NCI-H2029 treated with DMSO at 0.1 percent for 48 hours (cell line): ENCODE results near the gene PACS1.

ENCODE experiments used
- DNase-seq: peaks from one replicate; lab custom pipeline; 2025; lab: John Stamatoyannopoulos, UW

PACS1 gene

DNA sequence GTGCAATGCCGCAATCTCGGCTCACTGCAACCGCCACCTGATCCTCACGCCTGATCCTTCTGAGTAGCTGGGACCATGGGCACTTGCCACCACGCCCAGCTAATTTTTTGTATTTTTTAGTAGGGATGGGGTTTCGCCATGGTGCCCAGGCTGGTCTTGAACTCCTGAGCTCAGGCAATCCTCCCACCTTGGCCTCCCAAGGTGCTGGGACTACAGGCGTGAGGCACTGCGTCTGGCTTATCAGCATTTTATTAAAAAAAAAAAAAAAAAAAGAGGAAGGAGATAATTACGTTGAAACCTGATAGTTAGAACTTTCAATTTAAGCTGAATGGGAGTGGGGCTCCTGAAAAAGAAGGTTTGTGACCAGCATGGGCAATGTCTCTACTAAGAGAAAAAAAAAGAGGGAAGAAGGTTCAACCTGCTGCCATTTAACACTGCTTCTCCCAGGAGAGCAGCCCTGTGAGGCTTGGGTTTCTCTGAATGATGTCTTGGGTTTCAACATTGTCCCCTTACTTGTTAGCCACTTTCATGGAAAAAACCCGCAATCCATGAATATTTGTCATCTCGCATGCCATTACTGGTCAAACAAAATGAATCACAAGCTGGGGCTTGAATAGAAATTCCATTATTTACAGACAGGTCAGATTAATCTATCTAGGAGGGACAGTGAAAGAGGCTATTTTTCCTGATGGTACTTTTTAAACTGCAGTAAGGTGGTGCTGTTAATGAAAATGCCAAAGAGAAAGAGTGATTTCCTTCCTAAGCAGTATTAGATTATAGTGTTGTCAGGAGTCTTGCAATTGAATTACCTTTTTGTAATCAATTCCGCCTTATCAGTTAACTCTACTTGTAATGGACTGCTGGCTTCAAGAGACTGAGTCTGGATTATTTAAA is 72.5 kb downstream of the PACS1 start:
- no peak for DNase-seq

DNA sequence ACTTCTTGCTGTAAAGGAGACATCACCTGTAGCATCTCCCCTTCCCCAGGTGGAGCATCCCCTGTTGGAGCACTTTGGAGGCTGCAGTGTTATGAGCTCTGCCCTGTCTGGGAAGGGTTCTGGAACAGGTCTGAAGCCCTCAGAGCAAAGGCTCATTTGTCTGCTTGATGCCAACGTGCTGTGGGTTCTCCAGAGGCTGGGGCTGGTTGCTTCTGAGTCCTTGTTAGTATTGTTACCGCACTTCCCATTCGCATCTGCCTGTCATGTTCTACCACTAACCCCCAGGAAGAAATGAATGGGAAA is 73.1 kb downstream of the PACS1 start:
- no peak for DNase-seq

DNA sequence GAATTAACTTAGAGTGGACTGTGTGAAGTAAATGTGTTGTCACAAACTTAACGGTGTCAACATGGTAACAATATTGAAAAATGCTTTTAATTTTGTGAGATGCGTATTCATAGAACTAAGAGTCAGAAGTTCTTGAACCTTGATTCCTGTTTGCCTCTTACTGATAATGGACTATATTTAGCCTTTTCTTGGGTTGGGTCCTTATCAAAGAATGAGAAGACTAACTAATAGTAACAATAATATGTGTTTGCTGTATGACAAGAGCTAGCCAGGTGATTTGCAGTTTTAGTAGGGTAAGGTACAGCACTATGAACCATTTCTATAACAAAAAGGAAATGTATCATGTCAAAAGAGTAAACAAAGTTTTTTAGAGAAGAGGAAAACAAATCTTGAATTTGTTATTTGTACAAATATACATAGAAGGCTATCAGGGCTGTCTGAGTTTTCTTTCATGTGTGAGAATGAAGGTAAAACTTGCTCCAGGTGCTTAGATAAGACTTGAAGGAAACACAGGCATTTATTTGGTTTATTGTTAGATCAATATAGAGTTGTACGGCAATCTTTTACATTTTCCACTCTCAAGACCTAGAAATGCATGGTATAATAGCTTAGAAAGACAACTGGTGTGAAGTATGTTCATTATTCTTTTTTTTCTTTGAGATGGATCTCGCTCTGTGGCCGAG is 74.1 kb downstream of the PACS1 start:
- no peak for DNase-seq

DNA sequence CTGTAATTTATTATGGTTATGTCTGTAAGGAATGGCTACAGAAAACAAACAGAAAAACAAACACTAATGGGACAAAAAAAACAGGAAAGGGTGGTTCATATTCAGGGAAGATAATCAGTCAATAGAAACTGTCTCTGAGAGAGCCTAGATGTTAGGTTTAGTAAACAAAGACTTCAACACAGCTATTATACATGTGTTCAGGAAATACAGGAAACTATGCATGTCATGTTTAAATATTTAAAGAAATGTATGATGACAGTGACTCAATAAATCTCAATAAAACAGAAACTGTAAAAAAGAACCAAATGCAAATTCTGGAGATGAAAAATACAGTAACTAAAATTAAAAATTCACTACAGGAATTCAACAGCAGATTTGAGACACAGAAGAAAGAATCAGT is 76.0 kb downstream of the PACS1 start:
- no peak for DNase-seq

DNA sequence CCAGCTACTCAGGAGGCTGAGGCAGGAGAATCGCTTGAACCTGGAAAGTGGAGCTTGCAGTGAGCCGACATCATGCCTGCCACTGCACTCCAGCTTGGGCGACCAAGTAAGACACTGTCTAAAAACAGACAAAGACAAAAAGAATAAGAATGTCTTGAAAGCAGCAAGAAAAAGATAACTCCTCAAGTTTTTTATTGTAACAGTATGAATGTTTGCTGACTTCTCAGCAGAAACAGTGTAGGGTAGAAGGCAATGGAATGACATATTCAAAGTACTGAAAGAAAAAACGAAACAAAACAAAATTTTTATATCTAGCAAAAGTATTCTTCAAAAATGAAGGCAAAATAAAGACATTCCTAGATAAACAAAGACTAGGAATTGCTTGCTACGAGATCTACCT is 76.9 kb downstream of the PACS1 start:
- DNase-seq, result no peak

DNA sequence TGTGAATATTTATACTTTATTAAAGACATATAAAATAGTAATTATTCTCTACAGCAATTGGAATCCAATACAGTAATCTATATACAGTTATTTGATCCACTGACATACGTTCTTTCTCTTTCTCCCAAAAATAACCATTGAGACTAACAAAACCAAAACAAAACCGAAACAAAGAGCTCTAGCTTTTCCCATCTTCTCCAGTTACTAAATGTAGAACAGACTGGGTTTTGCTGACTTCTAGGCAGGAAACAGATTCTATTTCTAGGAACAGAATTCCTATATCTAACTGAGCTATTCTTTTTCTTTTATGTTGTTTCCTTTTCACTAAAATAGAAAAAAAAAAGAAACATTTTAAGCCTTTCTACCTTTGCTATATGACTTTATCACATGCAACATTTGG is 80.1 kb downstream of the PACS1 start:
- DNase-seq, result no peak

DNA sequence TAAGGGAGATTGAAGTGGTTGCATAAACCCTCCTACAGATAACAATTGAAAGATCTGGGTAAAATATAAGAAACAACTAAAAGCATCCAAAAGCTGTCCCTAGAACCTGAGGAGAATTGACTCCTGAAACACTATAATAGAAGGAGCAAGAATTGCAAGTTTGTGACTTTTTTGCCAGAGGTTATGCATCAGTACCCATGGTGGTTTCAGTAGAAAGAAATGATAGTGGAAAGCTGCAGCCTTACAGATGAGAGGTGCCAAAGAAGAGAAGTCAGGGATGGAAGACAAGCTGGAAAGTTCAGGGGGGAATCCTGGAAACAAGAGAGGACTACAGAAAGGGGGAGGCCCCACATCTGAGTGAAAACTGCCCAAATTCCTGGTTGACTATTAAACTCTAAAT is 80.7 kb downstream of the PACS1 start:
- DNase-seq, result no peak

DNA sequence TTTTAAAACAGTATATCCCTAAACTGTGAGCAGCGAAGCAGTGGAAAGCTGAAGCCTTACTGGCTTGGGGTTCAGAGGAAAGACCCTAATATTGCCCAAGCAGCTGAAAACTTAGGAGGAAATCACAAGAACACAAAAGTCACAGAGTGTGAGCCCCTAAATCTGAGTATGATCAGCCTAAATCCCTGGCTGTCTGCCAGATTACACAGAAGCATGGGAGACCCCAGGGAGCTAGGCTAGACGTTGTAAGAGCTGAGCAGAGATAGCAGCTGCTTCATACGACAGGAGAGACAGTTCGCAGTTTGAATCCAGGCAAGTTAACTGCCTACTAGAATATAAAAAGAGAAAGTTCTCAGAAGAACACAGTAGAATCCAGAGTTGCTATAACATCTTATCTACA is 81.2 kb downstream of the PACS1 start:
- DNase-seq, result no peak

DNA sequence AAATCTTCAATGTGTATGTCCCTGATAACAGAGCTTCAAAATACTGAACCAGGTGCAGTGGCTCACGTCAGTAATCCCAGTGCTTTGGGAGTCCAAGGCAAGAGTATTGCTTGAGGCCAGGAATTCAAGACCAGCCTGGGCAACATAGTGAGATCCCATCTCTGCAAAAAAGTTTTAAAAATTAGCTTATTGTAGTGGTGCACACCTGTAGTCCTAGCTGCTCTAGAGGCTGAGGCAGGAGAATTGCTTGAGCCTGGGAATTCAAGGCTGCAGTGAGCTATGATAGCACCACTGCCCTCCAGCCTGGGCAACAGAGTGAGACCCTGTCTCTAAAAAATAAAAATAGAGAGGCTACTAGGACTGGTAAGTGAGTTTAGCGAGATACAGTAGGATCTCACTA is 84.0 kb downstream of the PACS1 start:
- no peak for DNase-seq

DNA sequence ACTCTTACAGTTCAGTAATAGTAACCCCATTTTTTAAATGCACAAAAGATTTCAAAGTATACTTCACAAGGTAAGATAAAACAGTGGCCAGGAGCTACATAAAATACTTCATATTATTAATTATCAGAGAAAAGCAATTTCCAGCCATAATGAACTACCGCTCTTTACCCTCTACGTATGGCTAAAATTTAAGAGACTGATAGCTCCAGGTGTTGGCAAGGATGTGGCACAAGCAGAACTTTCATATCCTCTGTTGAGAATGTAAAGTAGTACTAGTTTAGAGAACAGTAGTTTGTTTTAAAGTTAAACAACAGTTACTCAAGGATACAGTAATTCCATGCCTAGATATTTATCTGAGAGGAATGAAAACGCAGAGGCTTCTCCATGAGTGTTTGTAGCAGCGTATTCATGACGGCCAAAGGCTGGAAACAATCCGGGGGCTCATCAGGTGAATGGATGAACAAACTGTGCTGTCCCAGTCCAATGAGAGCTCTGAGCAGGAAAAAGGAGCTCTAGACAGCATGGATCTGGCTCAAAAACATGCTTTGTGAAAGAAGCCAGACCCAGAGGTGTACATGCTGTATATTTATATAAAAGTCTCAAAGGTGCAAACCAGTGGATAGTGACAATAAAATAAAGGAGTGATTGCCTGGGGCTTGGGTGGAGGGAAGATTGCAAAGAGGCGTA is 85.5 kb downstream of the PACS1 start:
- DNase-seq, result no peak

DNA sequence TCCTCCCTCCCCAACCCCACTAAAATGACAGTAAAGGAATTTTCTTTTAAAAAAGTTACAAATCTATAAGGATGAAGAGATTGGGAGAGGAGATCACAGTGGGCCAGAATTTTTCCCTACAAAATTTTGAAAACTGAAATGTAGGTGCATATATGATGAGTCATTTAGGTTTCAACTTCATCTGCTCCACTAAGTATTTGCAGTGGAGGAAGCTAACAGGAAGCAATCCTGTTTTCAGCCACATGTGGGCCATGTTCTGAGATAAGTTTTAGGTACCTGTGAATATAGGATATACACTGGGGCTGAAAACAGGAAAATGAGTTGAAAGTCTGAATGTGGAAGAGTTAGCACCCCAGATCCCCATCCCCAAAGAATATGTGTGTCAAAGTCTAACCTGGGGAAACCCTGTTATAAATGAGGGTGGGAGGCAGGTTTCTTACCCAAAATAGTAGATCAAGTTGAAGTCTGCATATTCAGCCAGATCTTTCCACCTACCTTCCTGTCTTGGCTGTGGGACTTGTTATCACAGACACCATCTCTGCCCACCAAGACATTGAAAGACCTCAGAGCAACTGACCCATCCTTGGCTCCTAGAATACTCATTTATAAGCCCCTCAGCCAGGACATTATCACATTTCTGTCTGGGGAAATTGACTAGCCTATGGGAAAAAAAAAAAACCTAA is 87.3 kb downstream of the PACS1 start:
- no peak for DNase-seq

DNA sequence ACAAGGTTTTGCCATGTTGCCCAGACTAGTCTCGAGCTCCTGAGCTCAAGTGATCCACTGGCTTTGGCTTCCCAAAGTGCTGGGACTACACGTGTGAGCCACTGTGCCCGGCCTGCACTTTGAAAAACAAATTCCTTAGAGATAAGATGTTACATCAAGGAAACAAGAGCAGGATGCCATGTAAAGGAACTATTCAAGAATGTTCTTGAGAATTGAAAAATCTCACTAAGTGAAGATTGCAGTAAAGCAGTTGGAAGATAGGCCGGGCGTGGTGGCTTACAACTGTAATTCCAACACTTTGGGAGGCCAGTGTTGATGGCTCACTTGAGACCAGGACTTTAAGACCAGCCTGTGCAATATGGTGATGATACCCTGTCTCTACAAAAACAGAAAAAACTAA is 88.1 kb downstream of the PACS1 start:
- DNase-seq, result no peak

DNA sequence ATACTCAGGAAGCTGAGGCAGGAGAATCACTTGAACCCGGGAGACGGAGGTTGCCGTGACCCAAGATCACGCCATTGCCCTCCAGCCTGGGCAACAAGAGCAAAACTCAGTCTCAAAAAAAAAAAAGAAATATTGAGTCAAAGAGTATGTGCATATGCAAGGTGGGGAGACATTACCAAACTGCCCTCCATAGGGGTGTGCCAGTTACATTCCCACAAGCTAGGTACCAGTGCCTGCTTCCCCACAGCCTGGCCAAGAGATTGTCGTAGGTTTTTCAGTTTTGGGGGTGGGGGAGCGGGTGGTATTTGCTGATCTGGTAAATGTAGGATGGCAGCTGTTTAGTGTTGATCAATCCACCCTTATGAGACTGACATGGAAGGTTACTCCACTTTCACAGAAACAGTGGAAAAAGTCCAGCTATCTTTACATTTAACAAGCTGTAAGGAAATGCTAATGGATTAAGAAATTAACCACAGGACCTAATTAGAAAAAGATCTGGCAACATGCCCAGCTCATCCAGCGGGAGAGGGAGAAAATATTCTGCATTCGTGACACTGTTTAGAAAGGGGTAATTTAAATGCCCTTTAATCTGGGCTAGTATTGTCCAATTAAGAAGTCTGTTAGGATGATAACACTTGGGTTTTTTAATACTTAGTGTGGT is 89.4 kb downstream of the PACS1 start:
- no peak for DNase-seq

DNA sequence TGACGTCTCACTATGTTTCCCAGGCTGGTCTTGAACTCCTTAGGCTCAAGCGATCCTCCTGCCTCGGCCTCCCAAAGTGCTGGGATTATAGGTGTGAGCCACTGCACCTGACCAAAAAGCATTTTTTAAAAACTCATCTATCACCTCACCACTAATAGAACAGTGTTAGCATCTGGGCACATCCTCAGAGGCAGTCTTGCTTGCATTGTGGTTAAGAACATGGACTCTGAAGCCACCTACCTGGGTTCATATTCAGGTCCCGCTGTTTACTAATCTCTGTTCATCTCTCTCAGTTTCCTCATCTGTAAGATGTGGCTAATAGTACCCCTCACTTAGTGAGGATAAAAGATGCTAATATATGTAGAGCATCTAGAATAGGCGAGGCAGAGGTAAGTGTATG is 90.6 kb downstream of the PACS1 start:
- no peak for DNase-seq

DNA sequence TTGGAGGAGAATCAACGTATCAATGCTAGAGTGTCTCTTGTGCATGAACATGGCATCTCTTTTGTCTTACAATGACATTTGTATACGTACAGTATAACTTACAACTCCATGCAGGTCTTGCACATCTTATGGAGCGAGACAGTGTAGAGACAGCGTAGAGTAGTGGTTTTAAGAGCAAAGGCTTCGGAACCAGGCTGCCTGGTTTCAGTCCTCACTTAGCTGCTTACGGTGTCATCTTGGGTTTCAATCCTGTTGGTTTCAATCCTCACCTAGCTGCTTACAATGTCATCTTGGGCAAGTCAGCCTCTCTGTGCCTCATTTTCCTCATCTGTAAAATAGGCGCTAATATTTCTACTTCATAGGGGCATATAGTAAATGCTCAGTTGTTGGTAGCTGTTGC is 98.2 kb downstream of the PACS1 start:
- no peak for DNase-seq

DNA sequence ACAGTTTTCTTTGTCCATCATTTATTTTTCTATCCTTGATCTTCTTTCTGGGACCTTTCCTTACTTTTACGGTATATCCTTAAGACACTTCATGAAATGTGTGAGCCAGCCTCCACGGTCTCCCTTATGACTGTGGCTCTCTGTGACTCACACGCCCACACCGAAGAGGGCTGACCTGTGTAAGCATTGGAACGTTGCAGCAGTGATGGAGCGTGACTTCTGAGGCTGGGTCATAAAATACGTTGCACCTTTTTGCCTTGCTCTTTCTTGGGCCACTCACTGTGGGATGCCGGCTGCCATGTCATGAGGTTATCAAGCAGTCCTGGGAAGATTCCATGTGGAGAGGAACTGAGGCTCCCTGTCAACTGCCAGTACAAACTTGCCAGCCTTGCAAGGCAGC is 102.1 kb downstream of the PACS1 start:
- DNase-seq, result no peak

DNA sequence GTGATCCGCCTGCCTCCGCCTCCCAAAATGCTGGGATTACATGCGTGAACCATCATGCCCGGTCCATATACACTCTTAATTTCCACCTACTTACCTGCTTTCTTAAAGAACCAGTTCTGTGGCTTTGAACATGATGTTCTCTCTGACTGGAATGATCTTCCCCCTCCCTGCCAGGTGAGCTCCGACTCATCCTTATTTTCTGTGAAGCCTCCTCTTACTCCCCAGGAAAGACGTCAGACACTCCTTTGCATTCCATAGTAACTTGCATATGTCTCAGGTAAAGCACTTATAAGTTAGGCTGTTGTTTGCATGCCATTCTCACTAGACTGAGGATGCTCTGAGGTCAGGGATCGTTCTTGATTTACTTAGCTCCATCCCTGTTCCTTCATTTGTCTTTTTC is 106.6 kb downstream of the PACS1 start:
- DNase-seq, result no peak

DNA sequence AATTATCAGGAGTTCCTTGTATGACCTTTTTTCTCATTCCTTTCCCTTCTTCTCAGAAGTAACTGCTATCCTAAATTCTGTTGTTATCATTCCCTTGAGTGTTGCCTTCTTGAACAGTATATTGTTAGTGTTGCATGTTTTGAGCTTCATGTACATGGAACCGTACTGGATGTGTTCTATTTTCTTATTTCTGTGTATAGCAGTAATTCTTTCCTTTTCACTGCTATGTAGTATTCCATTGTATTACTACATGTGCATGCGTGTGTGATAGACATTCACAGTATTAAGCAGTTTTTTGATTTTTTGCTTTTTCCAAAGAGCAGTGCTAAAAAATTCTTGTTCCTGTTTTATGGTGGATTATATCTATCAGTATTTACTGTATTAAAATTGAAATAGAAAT is 108.1 kb downstream of the PACS1 start:
- no peak for DNase-seq

DNA sequence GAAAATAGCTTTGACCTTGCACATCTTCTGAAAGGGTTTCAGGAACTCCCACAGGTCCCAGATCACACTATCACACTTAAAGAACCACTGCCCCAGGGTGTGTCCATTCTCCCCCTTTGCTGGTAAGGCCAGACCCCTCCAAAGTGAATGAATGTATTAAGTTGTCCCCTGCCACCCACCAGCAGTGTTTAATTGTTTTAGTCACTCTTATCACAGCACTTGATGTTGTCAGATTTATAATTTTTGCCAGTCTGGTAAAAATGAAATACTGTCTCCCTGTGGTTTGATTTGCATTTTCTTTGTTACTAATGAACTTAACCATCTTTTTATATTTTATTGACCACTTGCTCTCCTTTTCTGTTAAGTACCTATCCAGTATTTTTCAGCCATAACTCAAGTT is 108.8 kb downstream of the PACS1 start:
- DNase-seq, result no peak

DNA sequence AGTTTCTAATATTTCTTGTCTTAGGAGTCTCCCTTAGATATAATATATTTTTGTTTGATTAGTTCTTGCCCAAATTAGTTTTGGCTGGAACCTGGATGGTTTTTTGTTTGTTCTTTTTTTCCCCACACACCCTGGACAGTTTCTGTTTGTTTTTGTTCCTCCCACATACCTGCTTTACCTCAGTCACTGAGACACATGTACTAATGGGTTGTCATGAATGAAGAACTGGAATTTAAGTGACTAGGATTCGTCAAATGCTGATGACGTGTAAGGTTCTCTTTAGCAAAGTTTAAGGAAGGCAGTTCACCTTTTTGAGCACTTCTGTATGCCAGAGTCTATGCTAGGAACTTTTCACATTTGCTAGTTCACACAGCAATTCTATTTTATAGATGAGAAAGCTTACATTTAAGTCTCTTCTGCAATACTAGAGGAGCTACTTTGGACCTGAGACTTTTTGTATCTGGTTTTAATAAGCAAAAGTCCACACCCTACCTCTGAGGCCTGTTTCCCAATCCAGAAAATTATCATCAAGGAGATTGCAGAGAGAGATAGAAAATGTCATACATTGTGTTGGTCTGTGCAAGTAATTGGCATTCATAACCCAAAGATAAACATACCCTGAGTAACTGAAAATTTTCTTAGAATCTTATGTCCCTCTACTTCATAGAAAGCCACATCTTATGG is 111.7 kb downstream of the PACS1 start:
- no peak for DNase-seq

DNA sequence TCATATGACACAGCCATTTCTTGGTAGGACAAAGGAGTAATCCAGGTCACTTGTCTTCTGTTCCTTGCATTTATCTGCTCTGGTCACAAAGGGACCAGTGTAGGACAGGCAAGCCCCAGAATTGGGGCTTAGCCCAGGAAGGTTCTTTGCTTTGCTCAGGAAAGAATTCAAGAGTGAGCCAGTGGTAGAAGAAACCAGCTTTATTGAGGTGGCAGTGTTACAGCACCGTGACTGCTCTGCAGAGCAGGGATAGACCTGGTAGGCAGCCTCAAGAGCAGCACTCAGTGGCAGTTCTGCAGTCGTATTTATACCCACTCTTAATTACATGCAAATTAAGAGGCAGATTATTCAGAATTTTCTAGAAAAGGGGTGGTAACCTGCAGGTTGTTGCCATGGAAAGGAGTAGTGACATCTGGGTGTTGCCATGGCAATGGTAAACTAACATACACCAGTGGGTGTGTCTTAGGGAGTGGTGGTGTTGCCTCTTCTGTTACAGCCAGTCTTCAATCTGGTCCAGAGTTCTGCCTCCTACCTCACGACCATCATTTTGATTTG is 113.5 kb downstream of the PACS1 start:
- DNase-seq, result no peak
